Epithelial cell of proximal tubule (primary cell): ENCODE results near the gene ZNF609. TPM values are rescaled to one million over a fixed set of nuclear protein-coding genes. Genes with fewer than 3 reads are reported as not detected.

Source experiments
- DNase-seq: peaks from one replicate; pipeline ENCODE4 v3.0.0-alpha.2; 2011; ENCODE audit warnings: low read depth
- H3K4me3 ChIP-seq: 2 replicates; pipeline ENCODE4 v1.5.1; 2011; ENCODE audit warnings: low read depth, mild to moderate bottlenecking, low read length
- CTCF ChIP-seq: conservative IDR thresholded peaks from 2 replicates; pipeline ENCODE4 v1.5.1; 2012; ENCODE audit warnings: low read depth, mild to moderate bottlenecking, low read length
- total RNA-seq: library from RNA; depleted of rRNA; stranded (reverse); fragments of >200 nt; gene quantifications from 2 replicates; pipeline ENCODE4 v1.2.3, GENCODE V29; 2015

Gene ZNF609
- total RNA-seq, 1 donor from 2014 or later = 11.0 TPM

- DNase-seq = no peak
- no peak for TF ChIP-seq CTCF
- H3K4me3 ChIP-seq = no peak overlapping the region
Observed at GRCh38 chr15:64552281-64552948, 92.0 kb downstream of the ZNF609 start.

DNA sequence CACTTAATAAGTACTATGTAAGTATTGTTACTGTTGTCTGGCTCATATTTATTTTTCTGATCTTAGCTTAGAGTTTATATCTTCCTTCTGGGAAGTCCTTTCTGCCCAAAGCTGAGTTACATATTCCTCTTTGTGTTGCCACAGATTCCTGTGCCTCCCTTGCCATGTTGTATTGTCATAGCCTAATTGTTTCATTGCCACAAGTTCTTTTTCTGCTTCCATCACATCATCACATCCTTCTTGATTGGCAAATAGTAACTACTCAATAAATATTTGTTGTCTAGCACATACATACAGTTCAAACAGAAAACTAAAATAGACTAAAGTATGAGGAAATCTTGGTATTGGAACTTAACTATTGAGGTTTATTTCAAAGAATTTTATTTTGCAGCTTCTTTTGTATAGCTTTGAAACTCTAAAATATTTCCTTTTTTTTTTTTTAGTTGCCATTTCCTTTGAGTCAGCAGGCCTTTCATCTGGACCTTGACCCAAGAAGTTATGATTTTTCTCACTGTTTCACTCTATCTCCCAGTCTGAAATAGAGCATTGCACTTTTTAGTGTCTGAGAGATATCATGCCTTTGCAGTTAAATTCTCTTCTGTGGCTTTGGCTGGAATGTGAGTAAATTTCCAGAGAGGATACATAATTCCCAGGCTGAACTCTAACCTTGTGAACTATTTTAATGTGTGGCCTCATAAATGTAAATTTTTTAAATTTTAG lies 98.2 kb downstream of the ZNF609 start:
- TF ChIP-seq CTCF = no peak
- H3K4me3 ChIP-seq = no peak overlapping the region
- no peak for DNase-seq

GRCh38 chr15:64559243-64559642 lies 98.9 kb downstream of the ZNF609 start:
- TF ChIP-seq CTCF = no peak
- no peak for DNase-seq
- no peak overlapping the region for H3K4me3 ChIP-seq

DNA sequence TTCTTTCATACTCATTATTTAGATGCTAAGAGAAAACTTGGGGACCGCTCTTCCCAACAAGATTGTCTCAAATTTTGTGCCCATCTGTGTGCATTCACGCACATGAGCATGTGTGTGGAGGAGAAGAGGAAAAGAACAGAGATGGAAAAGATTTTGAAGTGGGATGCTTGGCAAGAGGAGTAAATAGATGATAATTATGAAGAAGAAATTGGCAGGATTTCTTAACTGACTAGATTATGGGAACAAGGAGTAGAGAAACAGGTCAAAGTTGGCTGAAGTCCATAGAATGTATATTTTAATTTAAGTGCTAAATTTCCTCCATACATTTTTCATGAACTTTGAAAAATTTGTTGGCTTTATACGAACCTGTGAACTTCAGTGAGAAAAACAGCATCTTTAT lies 100.1 kb downstream of the ZNF609 start:
- no peak for DNase-seq
- no peak for TF ChIP-seq CTCF
- H3K4me3 ChIP-seq = no peak overlapping the region

DNA sequence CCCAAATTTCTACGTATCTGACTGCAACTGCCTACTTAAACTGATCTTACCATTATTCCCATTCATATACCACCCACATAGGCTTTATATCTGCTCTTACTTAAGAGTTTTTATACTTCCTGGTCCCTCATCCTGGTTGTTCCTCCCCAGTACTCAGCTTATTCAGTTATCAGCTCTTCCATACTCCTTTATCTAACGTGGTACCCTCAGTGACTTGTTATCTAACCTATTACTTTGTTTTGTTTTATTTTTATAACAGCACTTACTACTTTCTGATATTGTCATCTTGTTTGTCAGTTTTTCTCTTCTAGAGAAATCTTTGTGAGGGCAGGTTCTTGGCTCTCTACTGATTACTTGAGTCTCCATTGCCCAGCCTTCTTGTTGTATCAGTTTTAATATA lies 100.6 kb downstream of the ZNF609 start:
- H3K4me3 ChIP-seq = no peak overlapping the region
- TF ChIP-seq CTCF = no peak
- no peak for DNase-seq

DNA sequence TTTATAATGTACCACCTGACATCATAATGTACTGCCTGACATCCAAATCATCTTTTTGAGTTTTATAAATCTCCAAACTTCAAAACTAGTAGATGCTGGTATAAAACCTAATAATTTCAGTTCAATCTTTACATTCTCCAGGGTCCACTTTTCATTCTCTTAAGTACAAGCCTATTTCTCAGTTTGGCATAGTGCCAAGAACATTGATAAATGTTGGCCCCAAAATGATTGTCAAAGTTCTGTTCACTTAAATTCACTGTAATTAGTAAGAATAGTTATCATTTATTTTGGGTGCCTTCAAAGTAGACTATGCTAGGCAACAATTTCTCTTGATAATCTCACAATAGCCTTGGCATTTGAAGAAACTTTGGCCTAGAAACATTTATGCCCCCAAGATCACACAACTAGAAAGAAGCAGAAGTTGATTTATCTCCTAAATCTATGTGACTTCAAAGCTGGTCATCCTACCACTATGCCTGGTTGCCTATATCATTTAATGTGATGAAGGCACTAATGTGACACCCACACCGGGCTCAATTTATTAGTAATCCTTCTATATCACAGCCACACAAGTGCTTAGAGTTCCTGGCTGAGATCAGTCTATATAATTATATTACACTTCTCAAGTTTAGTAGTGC lies 101.7 kb downstream of the ZNF609 start:
- no peak for DNase-seq
- no peak overlapping the region for H3K4me3 ChIP-seq
- no peak for TF ChIP-seq CTCF
